D721Med (cell line): Measurements from ENCODE around the gene NAV2.

ENCODE experiments used
- DNase-seq: peaks from one replicate; pipeline ENCODE4 v3.0.0; 2011; ENCODE audit warnings: low spot score; ENCODE audit not compliant: insufficient read length
- FAIRE-seq: peaks from 2 replicates; lab custom pipeline; 2011; peaks lifted over from hg19 to GRCh38; lab: Jason Lieb, UNC
- CTCF ChIP-seq: IDR thresholded peaks from 2 replicates; pipeline ENCODE4 v1.5.1; 2012; ENCODE audit warnings: mild to moderate bottlenecking, control low read depth; ENCODE audit not compliant: insufficient read depth; ENCODE audit errors: missing control alignments

NAV2 gene

GRCh38 chr11:19840961-19841360, 128.3 kb downstream of the NAV2 start:
- DNase-seq (no peak), FAIRE-seq (no peak)
- TF ChIP-seq CTCF: no peak

- FAIRE-seq (no peak), DNase-seq (no peak)
These were observed 129.9 kb downstream of the NAV2 start for GRCh38 chr11:19842505-19842904.

GRCh38 chr11:19843079-19843478, 130.4 kb downstream of the NAV2 start:
- no peak for TF ChIP-seq CTCF
- DNase-seq (no peak), FAIRE-seq (no peak)

More at GRCh38 chr11:19842505-19842904, 129.9 kb downstream of the NAV2 start:
- no peak for TF ChIP-seq CTCF

GRCh38 chr11:19844012-19844411, 131.4 kb downstream of the NAV2 start:
- TF ChIP-seq CTCF: no peak
- FAIRE-seq (no peak), DNase-seq (no peak)

GRCh38 chr11:19844806-19845205, 132.2 kb downstream of the NAV2 start:
- no peak for DNase-seq
- no peak for FAIRE-seq
- TF ChIP-seq CTCF: no peak

GRCh38 chr11:19845626-19846025, 133.0 kb downstream of the NAV2 start:
- TF ChIP-seq CTCF: no peak
- DNase-seq (no peak), FAIRE-seq (no peak)

GRCh38 chr11:19846654-19847305, 134.1 kb downstream of the NAV2 start:
- FAIRE-seq (no peak), DNase-seq (no peak)
- no peak for TF ChIP-seq CTCF
